ENCODE measurements around the gene NCKAP5. TPM values are rescaled to one million over a fixed set of nuclear protein-coding genes. Genes with fewer than 3 reads are reported as not detected.

The NCKAP5 gene
- total and polyA plus RNA-seq, 2 of the 8 experiments (the other 6 are each of a cell fraction or from before 2014, with no cell fraction given), result 0.27 to 0.86 TPM

DNA sequence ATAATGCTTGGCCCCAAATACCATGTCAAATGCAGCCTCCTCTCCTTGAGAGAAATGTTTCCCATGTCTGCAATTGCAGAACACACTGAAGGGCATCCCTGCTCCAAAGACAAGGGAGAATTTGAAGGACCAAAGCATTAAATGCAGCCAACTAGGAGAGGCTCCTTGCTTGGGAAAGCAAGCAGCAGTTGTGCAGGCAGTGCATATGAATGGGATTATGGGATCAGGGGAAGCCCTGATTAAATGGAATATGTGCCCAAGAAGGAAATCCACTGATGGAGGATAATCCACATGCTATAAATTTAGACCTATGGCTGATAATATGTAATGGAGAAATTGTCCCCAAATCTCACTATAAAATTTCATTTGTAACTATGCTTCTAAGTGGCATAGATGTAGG lies 116.1 kb downstream of the NCKAP5 start:
- Histone ChIP-seq H3K23me2 (ENCODE audit: low read depth, low read length) (no peaks in the 10 kb centered on the region), H2BK120ac (replicated peaks; ENCODE audit: low read depth, low read length) (no peak overlapping the region), H3K4ac (replicated peaks; ENCODE audit: insufficient read length, low read depth, low read length) (no peak overlapping the region), H2BK12ac (ENCODE audit: low read depth, low read length) (no peak overlapping the region), H3K27me3 (replicated peaks in 1 of 4; ENCODE audit: control insufficient read depth in 3 of 4, extremely low read depth in 1 of 4, insufficient read depth in 3 of 4, low read length in 3 of 4) (no peaks in the 10 kb centered on the region), H4K91ac (replicated peaks; ENCODE audit: insufficient read length, low read length) (no peak overlapping the region), H3K4me1 (replicated peaks in 1 of 4; ENCODE audit: control insufficient read depth in 3 of 4, insufficient read depth in 4 of 4, low read length in 3 of 4) (no peaks in the 10 kb centered on the region), H2AK5ac (ENCODE audit: low read depth, low read length) (no peak overlapping the region), H3K14ac (ENCODE audit: insufficient read length) (no peak overlapping the region), H3K18ac (ENCODE audit: extremely low read depth, low read length) (no peak overlapping the region), H2AFZ (ENCODE audit: low read length) (no peak overlapping the region), H4K20me1 (replicated peaks in 1 of 2; ENCODE audit: control insufficient read depth in 1 of 2, insufficient read depth in 2 of 2, low read length in 2 of 2) (no peaks in the 10 kb centered on the region), H4K8ac (ENCODE audit: extremely low read depth, insufficient read depth, low read length) (no peak overlapping the region), H3K23ac (ENCODE audit: insufficient read length) (no peak overlapping the region), H2BK20ac (ENCODE audit: low read length) (no peak overlapping the region), H2BK15ac (ENCODE audit: low read length) (no peak overlapping the region), H3K9ac (replicated peaks in 1 of 4; ENCODE audit: extremely low read depth in 1 of 4, low read depth in 3 of 4, low read length in 3 of 4) (no peak overlapping the region), H4K5ac (ENCODE audit: insufficient read length, low read depth, low read length) (no peak overlapping the region), H2BK5ac (ENCODE audit: low read depth, low read length) (no peak overlapping the region), H3K4me2 (ENCODE audit: insufficient read depth in 1 of 2, low read depth in 2 of 2, low read length in 2 of 2) (no peak overlapping the region), H3K27ac (ENCODE audit: low read depth, low read length) (no peak overlapping the region), H3K79me1 (ENCODE audit: low read depth, low read length) (no peaks in the 10 kb centered on the region), H3K9me3 (ENCODE audit: insufficient read depth in 2 of 2, low read depth in 1 of 2, low read length in 1 of 2) (no peaks in the 10 kb centered on the region), H3K79me2 (ENCODE audit: control insufficient read depth in 1 of 2, insufficient read depth in 2 of 2, low read length in 2 of 2) (no peaks in the 10 kb centered on the region), H3K4me3 (ENCODE audit: extremely low read depth in 1 of 4, insufficient read depth in 2 of 4, low read depth in 3 of 4, low read length in 4 of 4) (no peak overlapping the region), H3K56ac (replicated peaks; ENCODE audit: insufficient read length, low read depth, low read length) (no peak overlapping the region), H3K36me3 (ENCODE audit: control insufficient read depth in 2 of 4, insufficient read depth in 4 of 4, low read length in 3 of 4) (no peaks in the 10 kb centered on the region)
- no peak for DNase-seq (ENCODE audit: low read depth in 1 of 2, low spot score in 2 of 2)
- no peak for FAIRE-seq
- TF ChIP-seq SP4 (IDR thresholded peaks at IDR 0.05; ENCODE audit: low read length) (no peak), JUN (IDR thresholded peaks at IDR 0.05; ENCODE audit: low read depth, low read length) (no peak), CHD2 (IDR thresholded peaks at IDR 0.05; ENCODE audit: low read length) (no peak), BACH1 (IDR thresholded peaks at IDR 0.05; ENCODE audit: low read length) (no peak), EZH2 (IDR thresholded peaks at IDR 0.05; ENCODE audit: low read depth, low read length, severe bottlenecking) (no peak), SIX5 (IDR thresholded peaks at IDR 0.05; ENCODE audit: low read depth, low read length) (no peak), FOSL1 (IDR thresholded peaks at IDR 0.05; ENCODE audit: insufficient read depth, low read depth, low read length) (no peak)
- TF ChIP-seq, protein P1, sequence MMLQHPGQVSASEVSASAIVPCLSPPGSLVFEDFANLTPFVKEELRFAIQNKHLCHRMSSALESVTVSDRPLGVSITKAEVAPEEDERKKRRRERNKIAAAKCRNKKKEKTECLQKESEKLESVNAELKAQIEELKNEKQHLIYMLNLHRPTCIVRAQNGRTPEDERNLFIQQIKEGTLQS (IDR thresholded peaks at IDR 0.05; ENCODE audit: insufficient read depth, low read depth, low read length), result no peak
- ChIA-PET CTCF (ENCODE audit: partially characterized antibody) (no interaction called here), POLR2A (ENCODE audit: partially characterized antibody) (no interaction called here)
